T-helper 2 cell (primary cell): ENCODE measurements around the gene ZDHHC9.
A peak's percentile ranks its signal among the peaks of the same experiment; 100 is the strongest.

Experiments
- DNase-seq, 5 experiments: peaks; one replicate each; pipeline versions ENCODE4 v3.0.0 to v3.0.0-alpha.2; 2012 to 2022

The ZDHHC9 gene

GRCh38 chrX:129818123-129818522 is 25.6 kb downstream of the ZDHHC9 start:
- no peak for DNase-seq

- no peak for DNase-seq
Measured at GRCh38 chrX:129813662-129814368, 29.9 kb downstream of the ZDHHC9 start.

- DNase-seq, result peak in 1 of 5 experiments; percentile 43
Measured at GRCh38 chrX:129808829-129809796, 34.6 kb downstream of the ZDHHC9 start.

- no peak for DNase-seq
Measured at GRCh38 chrX:129808158-129808828, 35.4 kb downstream of the ZDHHC9 start.

- DNase-seq, result no peak
Measured at GRCh38 chrX:129804806-129805205, 38.9 kb downstream of the ZDHHC9 start.

- no peak for DNase-seq
Measured at GRCh38 chrX:129802863-129803262, 40.8 kb downstream of the ZDHHC9 start.

- DNase-seq, result no peak
Measured at GRCh38 chrX:129800186-129800585, 43.5 kb downstream of the ZDHHC9 start.

- no peak for DNase-seq
Measured at GRCh38 chrX:129798888-129799287, 44.8 kb downstream of the ZDHHC9 start.

- no peak for DNase-seq
Measured at GRCh38 chrX:129798456-129798855, 45.2 kb downstream of the ZDHHC9 start.

GRCh38 chrX:129797251-129797906 is 46.3 kb downstream of the ZDHHC9 start:
- DNase-seq, result no peak

- no peak for DNase-seq
Measured at GRCh38 chrX:129795584-129795983, 48.1 kb downstream of the ZDHHC9 start.

- no peak for DNase-seq
Measured at GRCh38 chrX:129793604-129794191, 50.0 kb downstream of the ZDHHC9 start.

- DNase-seq, result no peak
Measured at GRCh38 chrX:129792586-129793291, 50.9 kb downstream of the ZDHHC9 start.

- no peak for DNase-seq
Measured at GRCh38 chrX:129791961-129792570, 51.6 kb downstream of the ZDHHC9 start.

GRCh38 chrX:129791336-129791735 is 52.4 kb downstream of the ZDHHC9 start:
- no peak for DNase-seq

- DNase-seq, result no peak
Measured at GRCh38 chrX:129790808-129791207, 52.9 kb downstream of the ZDHHC9 start.

- no peak for DNase-seq
Measured at GRCh38 chrX:129790146-129790545, 53.5 kb downstream of the ZDHHC9 start.

GRCh38 chrX:129788527-129788926 is 55.2 kb downstream of the ZDHHC9 start:
- no peak for DNase-seq

GRCh38 chrX:129787336-129788055 is 56.2 kb downstream of the ZDHHC9 start:
- DNase-seq, result no peak

GRCh38 chrX:129786210-129786651 is 57.5 kb downstream of the ZDHHC9 start:
- DNase-seq, result no peak
